Fibroblast of skin of left biceps (primary cell): ENCODE data around the gene CD27.
"Not testable (repeated sequence)": the region's sequence is repeated elsewhere in the genome, so short reads cannot be mapped to it uniquely, and the experiment has no call there.

Experiments
- DNase-seq, 2 experiments: peaks; one replicate each; pipeline ENCODE4 v3.0.0-alpha.2; 2013; ENCODE audit warnings: low read depth in 2 of 2

Gene CD27

GRCh38 chr12:6488240-6488639 is 43.5 kb downstream of the CD27 start:
- DNase-seq, result no peak

GRCh38 chr12:6489449-6489848 is 44.7 kb downstream of the CD27 start:
- no peak for DNase-seq

- not testable (repeated sequence) for DNase-seq
Measured at GRCh38 chr12:6490673-6491072, 45.9 kb downstream of the CD27 start.

- peak; percentile 78 to 80 for DNase-seq
Measured at GRCh38 chr12:6492838-6493496, 48.2 kb downstream of the CD27 start, which contains the start of gene MRPL51. TSS of gene MRPL51 (minus strand) at chr12:6493262. CDS start at chr12:6493136, 126 bp downstream.

- peak; percentile 82 to 84 for DNase-seq
Measured at GRCh38 chr12:6493497-6494257, 48.9 kb downstream of the CD27 start, which contains the start of gene NCAPD2. TSS of gene NCAPD2 (plus strand) at chr12:6494102. CDS start at chr12:6495099, 997 bp downstream.

GRCh38 chr12:6494258-6494743 is 49.5 kb downstream of the CD27 start:
- no peak for DNase-seq

GRCh38 chr12:6494968-6495367 is 50.2 kb downstream of the CD27 start:
- no peak for DNase-seq

- not testable (repeated sequence) for DNase-seq
Measured at GRCh38 chr12:6497291-6497690, 52.5 kb downstream of the CD27 start.

- no peak for DNase-seq
Measured at GRCh38 chr12:6500466-6500865, 55.7 kb downstream of the CD27 start.
